Fibroblast of the aortic adventitia (primary cell): Measurements from ENCODE around the gene LIPI. TPM values are rescaled to one million over a fixed set of nuclear protein-coding genes. Genes with fewer than 3 reads are reported as not detected.

Experiments used
- DNase-seq: peaks from one replicate; pipeline ENCODE4 v3.0.0-alpha.2; 2010; ENCODE audit warnings: low read depth
- H3K4me3 ChIP-seq: 2 replicates; pipeline ENCODE4 v1.5.1; 2011; ENCODE audit warnings: low read depth, mild to moderate bottlenecking, control low read depth, low read length, moderate library complexity
- total RNA-seq: library from RNA; depleted of rRNA; stranded (reverse); fragments of >200 nt; gene quantifications from 2 replicates; pipeline ENCODE4 v1.2.3, GENCODE V29; 2012; ENCODE audit warnings: low replicate concordance
- TF ChIP-seq, protein P1 (sequence below): IDR thresholded peaks from 2 replicates; pipeline ENCODE4 v1.5.1; 2011; ENCODE audit warnings: mild to moderate bottlenecking, low read length, control low read depth, inconsistent platforms; ENCODE audit not compliant: insufficient read depth

LIPI gene
- not detected in 2 replicates for total RNA-seq

DNA sequence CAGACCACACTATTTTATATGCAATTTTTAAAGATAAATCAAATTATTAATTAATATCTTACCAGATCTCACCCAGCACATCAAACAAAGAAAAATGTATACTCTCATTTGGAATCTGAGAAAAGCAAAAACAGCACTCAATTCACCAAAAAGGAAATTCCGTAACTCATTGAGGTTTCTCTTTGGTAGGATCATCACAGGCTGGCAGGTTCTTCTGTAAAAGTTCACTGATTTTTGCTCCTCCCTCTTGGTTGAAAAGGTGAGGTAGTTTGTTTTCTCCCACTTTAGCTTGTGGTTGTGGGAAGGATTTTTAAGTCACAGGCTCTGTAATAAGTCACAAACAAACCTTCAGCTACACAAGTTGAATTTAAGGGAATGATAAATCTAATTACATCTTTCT lies at the start of gene LIPI:
Gene LIPI, minus strand, starts transcription at position 218 of the 400 bp plus-strand sequence. Its CDS starts 110 bp downstream, at position 108.
- no peak for DNase-seq
- H3K4me3 ChIP-seq: no peak within 1 kb of the TSS
- TF ChIP-seq, protein P1, sequence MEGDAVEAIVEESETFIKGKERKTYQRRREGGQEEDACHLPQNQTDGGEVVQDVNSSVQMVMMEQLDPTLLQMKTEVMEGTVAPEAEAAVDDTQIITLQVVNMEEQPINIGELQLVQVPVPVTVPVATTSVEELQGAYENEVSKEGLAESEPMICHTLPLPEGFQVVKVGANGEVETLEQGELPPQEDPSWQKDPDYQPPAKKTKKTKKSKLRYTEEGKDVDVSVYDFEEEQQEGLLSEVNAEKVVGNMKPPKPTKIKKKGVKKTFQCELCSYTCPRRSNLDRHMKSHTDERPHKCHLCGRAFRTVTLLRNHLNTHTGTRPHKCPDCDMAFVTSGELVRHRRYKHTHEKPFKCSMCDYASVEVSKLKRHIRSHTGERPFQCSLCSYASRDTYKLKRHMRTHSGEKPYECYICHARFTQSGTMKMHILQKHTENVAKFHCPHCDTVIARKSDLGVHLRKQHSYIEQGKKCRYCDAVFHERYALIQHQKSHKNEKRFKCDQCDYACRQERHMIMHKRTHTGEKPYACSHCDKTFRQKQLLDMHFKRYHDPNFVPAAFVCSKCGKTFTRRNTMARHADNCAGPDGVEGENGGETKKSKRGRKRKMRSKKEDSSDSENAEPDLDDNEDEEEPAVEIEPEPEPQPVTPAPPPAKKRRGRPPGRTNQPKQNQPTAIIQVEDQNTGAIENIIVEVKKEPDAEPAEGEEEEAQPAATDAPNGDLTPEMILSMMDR: no peak

DNA sequence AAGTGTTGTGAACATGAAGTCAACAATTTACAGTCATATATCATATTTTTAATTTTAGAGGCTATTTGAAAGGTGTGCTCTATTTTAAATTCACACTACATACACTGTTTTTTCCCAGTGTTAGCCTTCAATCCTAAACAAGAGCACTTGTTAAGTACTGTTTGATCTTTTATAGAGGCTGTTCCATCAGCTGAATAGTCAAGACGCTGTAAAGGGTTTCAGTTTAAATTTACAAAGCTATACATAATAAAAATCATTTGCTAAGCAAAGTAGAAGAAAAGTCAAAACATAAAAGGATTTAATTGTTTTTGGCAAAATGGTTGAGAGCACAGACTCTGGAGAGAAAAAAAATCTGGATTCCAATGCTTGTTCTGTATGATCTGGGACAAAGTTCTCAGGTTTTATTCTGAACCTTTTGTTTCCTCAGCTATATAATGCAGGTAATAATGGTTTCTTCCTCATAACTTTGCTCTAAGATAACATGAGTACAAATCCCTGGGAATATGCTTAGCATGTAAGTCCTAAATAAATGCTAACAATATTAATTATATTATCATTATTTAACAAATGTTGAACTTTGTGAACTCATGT lies 49.5 kb upstream of the LIPI start:
- no peak for DNase-seq
- H3K4me3 ChIP-seq: no peak overlapping the region
- TF ChIP-seq, protein P1: no peak

DNA sequence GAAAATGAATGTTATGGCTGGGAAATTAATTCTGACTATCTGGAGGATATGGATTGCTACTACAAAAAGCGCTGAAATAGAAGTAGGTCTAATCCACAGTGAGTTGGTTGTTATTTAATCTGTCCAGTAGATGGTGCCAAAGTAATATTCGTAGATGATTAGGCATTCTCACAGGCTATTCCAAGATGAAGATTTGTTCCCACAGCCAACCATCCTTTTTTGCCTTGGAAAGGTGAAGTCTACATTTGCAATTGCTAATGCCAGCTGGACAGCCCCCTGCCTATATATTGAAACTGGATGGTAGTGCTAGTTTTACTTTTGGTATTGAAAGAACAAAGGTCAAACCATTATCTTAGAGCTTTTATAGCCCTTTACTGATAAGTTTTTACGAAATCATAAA lies 49.0 kb upstream of the LIPI start:
- H3K4me3 ChIP-seq: no peak overlapping the region
- DNase-seq: peak; percentile 60
- TF ChIP-seq, protein P1: peak; percentile 47

DNA sequence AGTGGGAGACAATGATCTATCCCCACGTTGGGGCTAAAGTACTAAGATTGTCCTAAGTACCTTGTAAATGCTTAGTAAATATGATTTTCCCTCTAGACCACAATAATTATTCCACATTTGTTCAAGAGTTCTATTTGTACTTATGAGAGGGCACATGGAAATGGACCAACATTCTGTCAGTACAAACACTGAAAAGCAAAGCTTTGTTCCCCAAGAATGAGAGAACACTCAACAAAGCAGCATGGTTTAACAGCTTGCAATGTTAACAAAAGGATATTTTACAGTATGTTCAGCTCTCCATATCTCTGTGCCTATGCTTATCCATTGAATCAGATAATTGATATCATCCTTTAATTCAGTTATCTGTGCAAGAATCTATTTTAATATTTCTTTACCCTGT lies 40.6 kb upstream of the LIPI start:
- TF ChIP-seq, protein P1: no peak
- DNase-seq: no peak
- H3K4me3 ChIP-seq: no peak overlapping the region

DNA sequence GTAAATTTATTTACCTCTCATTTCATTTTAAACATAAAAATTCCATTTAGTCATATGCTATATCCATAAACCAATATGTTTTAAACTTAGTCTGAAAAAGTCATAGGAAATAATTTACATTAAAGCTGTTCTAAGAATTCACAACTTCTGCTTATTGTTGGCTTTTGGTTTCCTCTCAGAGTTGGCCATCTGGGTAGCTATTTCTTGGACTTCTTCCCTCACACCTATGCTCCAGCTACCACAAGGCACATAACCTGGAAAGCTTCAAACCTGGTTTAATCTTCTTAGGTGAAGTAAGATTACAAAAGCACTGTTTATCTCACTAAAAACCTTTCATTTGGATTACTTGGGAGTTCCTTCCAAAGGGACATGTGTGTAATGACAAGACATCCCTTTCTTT lies 35.0 kb upstream of the LIPI start:
- no peak for DNase-seq
- no peak overlapping the region for H3K4me3 ChIP-seq
- TF ChIP-seq, protein P1: no peak

DNA sequence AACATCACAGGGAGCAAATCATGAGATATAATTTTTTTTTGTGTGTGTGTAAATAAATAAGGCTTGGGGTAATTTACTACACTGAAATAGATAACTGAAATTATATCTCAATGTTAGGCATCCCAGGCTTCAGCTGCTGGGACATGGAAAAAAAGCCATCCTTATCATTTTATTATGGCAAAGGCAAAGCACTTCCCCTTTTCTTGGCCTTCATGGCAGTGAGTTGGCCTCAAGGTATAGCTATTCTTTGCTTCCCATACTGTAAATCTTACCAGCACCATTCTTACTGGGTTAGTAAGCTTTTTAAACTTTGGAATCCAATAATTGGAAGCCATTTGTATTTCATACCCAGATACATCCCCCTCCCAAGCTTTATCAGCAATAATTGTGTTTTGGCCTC lies 34.2 kb upstream of the LIPI start:
- DNase-seq: no peak
- TF ChIP-seq, protein P1: no peak
- no peak overlapping the region for H3K4me3 ChIP-seq

DNA sequence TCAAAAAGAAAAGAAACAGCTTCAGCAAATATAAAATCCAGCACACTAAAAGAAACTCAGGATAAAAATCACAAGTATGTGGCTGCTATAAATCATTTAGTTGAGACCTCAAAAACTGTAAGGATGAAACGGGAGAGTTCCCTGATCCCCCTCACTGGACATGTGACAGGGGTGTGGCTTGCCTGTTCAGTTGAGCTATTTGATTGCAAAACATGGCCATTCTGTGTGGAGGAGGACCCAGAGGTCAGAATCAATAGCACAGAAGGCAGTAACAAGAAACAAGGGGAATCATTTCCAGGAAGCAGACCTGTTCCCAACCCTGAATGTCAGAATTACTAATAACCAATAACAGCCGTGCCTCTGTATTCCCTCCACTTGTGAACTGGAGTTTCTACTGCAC lies 33.1 kb upstream of the LIPI start:
- TF ChIP-seq, protein P1: no peak
- H3K4me3 ChIP-seq: no peak overlapping the region
- DNase-seq: no peak
